ENCODE results near the gene CFAP61.

The CFAP61 gene

GRCh38 chr20:20138301-20139064 lies 86.2 kb downstream of the CFAP61 start:
- H3K27ac ChIP-seq (ENCODE audit: low read depth, low read length, severe bottlenecking): no peak overlapping the region
- 80 to 91% methylated on average over 2 to 3 of the region's 4 CpGs for WGBS, 2 experiments (ENCODE audit: insufficient coverage in 2 of 2)
- no peaks in the 10 kb centered on the region for H3K36me3 ChIP-seq (ENCODE audit: control insufficient read depth, insufficient read depth, low read length)
- no peaks in the 10 kb centered on the region for H3K9me3 ChIP-seq (ENCODE audit: control insufficient read depth, low read length)
- H3K4me1 ChIP-seq (ENCODE audit: control insufficient read depth, insufficient read depth, low read length, poor library complexity, severe bottlenecking): no peaks in the 10 kb centered on the region
- no peak overlapping the region for H3K4me3 ChIP-seq (ENCODE audit: extremely low read depth, insufficient read depth, low read length, poor library complexity, severe bottlenecking)

- no peak overlapping the region for H3K4me3 ChIP-seq (ENCODE audit: extremely low read depth, insufficient read depth, low read length, poor library complexity, severe bottlenecking)
- no peaks in the 10 kb centered on the region for H3K36me3 ChIP-seq (ENCODE audit: control insufficient read depth, insufficient read depth, low read length)
- no peak overlapping the region for H3K27ac ChIP-seq (ENCODE audit: low read depth, low read length, severe bottlenecking)
- H3K9me3 ChIP-seq (ENCODE audit: control insufficient read depth, low read length): no peaks in the 10 kb centered on the region
- H3K4me1 ChIP-seq (ENCODE audit: control insufficient read depth, insufficient read depth, low read length, poor library complexity, severe bottlenecking): no peaks in the 10 kb centered on the region
- WGBS, 2 experiments (ENCODE audit: insufficient coverage in 2 of 2): 100% methylated on average over 1 to 3 of the region's 5 CpGs
Measured at GRCh38 chr20:20139403-20139802, 87.1 kb downstream of the CFAP61 start.

GRCh38 chr20:20143165-20143564 lies 90.8 kb downstream of the CFAP61 start:
- Histone ChIP-seq H3K9me3 (ENCODE audit: control insufficient read depth, low read length) (no peaks in the 10 kb centered on the region), H3K4me1 (ENCODE audit: control insufficient read depth, insufficient read depth, low read length, poor library complexity, severe bottlenecking) (no peaks in the 10 kb centered on the region), H3K4me3 (ENCODE audit: extremely low read depth, insufficient read depth, low read length, poor library complexity, severe bottlenecking) (no peak overlapping the region), H3K27ac (ENCODE audit: low read depth, low read length, severe bottlenecking) (no peak overlapping the region), H3K36me3 (ENCODE audit: control insufficient read depth, insufficient read depth, low read length) (no peaks in the 10 kb centered on the region)
- 86% methylated on average over 1 of the region's 2 CpGs; no CpG with 5 or more reads in 1 of the 2 experiments for WGBS, 2 experiments (ENCODE audit: insufficient coverage in 2 of 2)

- H3K4me1 ChIP-seq (ENCODE audit: control insufficient read depth, insufficient read depth, low read length, poor library complexity, severe bottlenecking): no peaks in the 10 kb centered on the region
- H3K9me3 ChIP-seq (ENCODE audit: control insufficient read depth, low read length): no peaks in the 10 kb centered on the region
- H3K27ac ChIP-seq (ENCODE audit: low read depth, low read length, severe bottlenecking): no peak overlapping the region
- no peaks in the 10 kb centered on the region for H3K36me3 ChIP-seq (ENCODE audit: control insufficient read depth, insufficient read depth, low read length)
- no peak overlapping the region for H3K4me3 ChIP-seq (ENCODE audit: extremely low read depth, insufficient read depth, low read length, poor library complexity, severe bottlenecking)
- 97 to 100% methylated on average over 2 of the region's 2 CpGs for WGBS, 2 experiments (ENCODE audit: insufficient coverage in 2 of 2)
Measured at GRCh38 chr20:20143646-20144045, 91.3 kb downstream of the CFAP61 start.

GRCh38 chr20:20148779-20149178 lies 96.4 kb downstream of the CFAP61 start:
- 100% methylated on average over 1 of the region's 2 CpGs; no CpG with 5 or more reads in 1 of the 2 experiments for WGBS, 2 experiments (ENCODE audit: insufficient coverage in 2 of 2)

GRCh38 chr20:20150241-20150640 lies 97.9 kb downstream of the CFAP61 start:
- WGBS, 2 experiments (ENCODE audit: insufficient coverage in 2 of 2): 75 to 93% methylated on average over 2 of the region's 2 CpGs
- Histone ChIP-seq H3K9me3 (ENCODE audit: control insufficient read depth, low read length) (peaks cover 4% of the 10 kb centered on the region), H3K4me1 (ENCODE audit: control insufficient read depth, insufficient read depth, low read length, poor library complexity, severe bottlenecking) (no peaks in the 10 kb centered on the region), H3K4me3 (ENCODE audit: extremely low read depth, insufficient read depth, low read length, poor library complexity, severe bottlenecking) (no peak overlapping the region), H3K36me3 (ENCODE audit: control insufficient read depth, insufficient read depth, low read length) (no peaks in the 10 kb centered on the region), H3K27ac (ENCODE audit: low read depth, low read length, severe bottlenecking) (no peak overlapping the region)

More at GRCh38 chr20:20148779-20149178, 96.4 kb downstream of the CFAP61 start:
- H3K27ac ChIP-seq (ENCODE audit: low read depth, low read length, severe bottlenecking): no peak overlapping the region
- H3K36me3 ChIP-seq (ENCODE audit: control insufficient read depth, insufficient read depth, low read length): no peaks in the 10 kb centered on the region
- H3K4me1 ChIP-seq (ENCODE audit: control insufficient read depth, insufficient read depth, low read length, poor library complexity, severe bottlenecking): no peaks in the 10 kb centered on the region
- H3K9me3 ChIP-seq (ENCODE audit: control insufficient read depth, low read length): peaks cover 4% of the 10 kb centered on the region
- H3K4me3 ChIP-seq (ENCODE audit: extremely low read depth, insufficient read depth, low read length, poor library complexity, severe bottlenecking): no peak overlapping the region

GRCh38 chr20:20160520-20160919 lies 108.2 kb downstream of the CFAP61 start:
- WGBS, 2 experiments (ENCODE audit: insufficient coverage in 2 of 2): 0 to 50% methylated on average over 1 to 2 of the region's 2 CpGs
- Histone ChIP-seq H3K36me3 (ENCODE audit: control insufficient read depth, insufficient read depth, low read length) (no peaks in the 10 kb centered on the region), H3K4me3 (ENCODE audit: extremely low read depth, insufficient read depth, low read length, poor library complexity, severe bottlenecking) (no peak overlapping the region)

GRCh38 chr20:20161611-20162010 lies 109.3 kb downstream of the CFAP61 start:
- WGBS, 2 experiments (ENCODE audit: insufficient coverage in 2 of 2): 60 to 65% methylated on average over 1 to 4 of the region's 4 CpGs
- no peak overlapping the region for H3K4me3 ChIP-seq (ENCODE audit: extremely low read depth, insufficient read depth, low read length, poor library complexity, severe bottlenecking)
- no peaks in the 10 kb centered on the region for H3K36me3 ChIP-seq (ENCODE audit: control insufficient read depth, insufficient read depth, low read length)
- no peaks in the 10 kb centered on the region for H3K9me3 ChIP-seq (ENCODE audit: control insufficient read depth, low read length)
- H3K4me1 ChIP-seq (ENCODE audit: control insufficient read depth, insufficient read depth, low read length, poor library complexity, severe bottlenecking): no peaks in the 10 kb centered on the region
- H3K27ac ChIP-seq (ENCODE audit: low read depth, low read length, severe bottlenecking): no peak overlapping the region

More at GRCh38 chr20:20160520-20160919, 108.2 kb downstream of the CFAP61 start:
- Histone ChIP-seq H3K4me1 (ENCODE audit: control insufficient read depth, insufficient read depth, low read length, poor library complexity, severe bottlenecking) (no peaks in the 10 kb centered on the region), H3K27ac (ENCODE audit: low read depth, low read length, severe bottlenecking) (no peak overlapping the region), H3K9me3 (ENCODE audit: control insufficient read depth, low read length) (no peaks in the 10 kb centered on the region)

GRCh38 chr20:20167698-20168097 lies 115.4 kb downstream of the CFAP61 start:
- Histone ChIP-seq H3K4me1 (ENCODE audit: control insufficient read depth, insufficient read depth, low read length, poor library complexity, severe bottlenecking) (no peaks in the 10 kb centered on the region), H3K9me3 (ENCODE audit: control insufficient read depth, low read length) (no peaks in the 10 kb centered on the region), H3K27ac (ENCODE audit: low read depth, low read length, severe bottlenecking) (no peak overlapping the region), H3K4me3 (ENCODE audit: extremely low read depth, insufficient read depth, low read length, poor library complexity, severe bottlenecking) (no peak overlapping the region), H3K36me3 (ENCODE audit: control insufficient read depth, insufficient read depth, low read length) (no peaks in the 10 kb centered on the region)
- WGBS, 2 experiments (ENCODE audit: insufficient coverage in 2 of 2): 90 to 96% methylated on average over 3 of the region's 3 CpGs

GRCh38 chr20:20173254-20173653 lies 120.9 kb downstream of the CFAP61 start:
- Histone ChIP-seq H3K27ac (ENCODE audit: low read depth, low read length, severe bottlenecking) (no peak overlapping the region), H3K9me3 (ENCODE audit: control insufficient read depth, low read length) (no peaks in the 10 kb centered on the region), H3K4me3 (ENCODE audit: extremely low read depth, insufficient read depth, low read length, poor library complexity, severe bottlenecking) (no peak overlapping the region), H3K4me1 (ENCODE audit: control insufficient read depth, insufficient read depth, low read length, poor library complexity, severe bottlenecking) (no peaks in the 10 kb centered on the region), H3K36me3 (ENCODE audit: control insufficient read depth, insufficient read depth, low read length) (no peaks in the 10 kb centered on the region)
- WGBS, 2 experiments (ENCODE audit: insufficient coverage in 2 of 2): 80% methylated on average over 1 of the region's 1 CpG; no CpG with 5 or more reads in 1 of the 2 experiments

Data from mesodermal cell (in vitro differentiated cells).